Nephron progenitor cell (in vitro differentiated cells): ENCODE results near the gene NR5A1.

Experiments used
- DNase-seq: peaks from one replicate; pipeline ENCODE4 v3.0.0; 2021
- H3K27ac Mint-ChIP-seq: 2 replicates; pipeline ENCODE4 v1.8.0; 2021; ENCODE audit warnings: mild to moderate bottlenecking, moderate library complexity, mixed read lengths
- H3K27me3 Mint-ChIP-seq: 2 replicates; pipeline ENCODE4 v1.8.0; 2021; ENCODE audit warnings: mild to moderate bottlenecking, low read depth, mixed read lengths; ENCODE audit not compliant: poor library complexity
- H3K36me3 Mint-ChIP-seq: 2 replicates; pipeline ENCODE4 v1.8.0; 2021; ENCODE audit warnings: low read depth, mixed read lengths
- H3K4me1 Mint-ChIP-seq: 2 replicates; pipeline ENCODE4 v1.8.0; 2021; ENCODE audit warnings: mixed read lengths
- H3K4me3 Mint-ChIP-seq: 2 replicates; pipeline ENCODE4 v1.8.0; 2021; ENCODE audit warnings: mild to moderate bottlenecking, moderate library complexity, mixed read lengths
- H3K9me3 Mint-ChIP-seq: 2 replicates; pipeline ENCODE4 v1.8.0; 2021; ENCODE audit warnings: mild to moderate bottlenecking, moderate library complexity, mixed read lengths
- TF ChIP-seq, protein P1 (sequence below): fragments of 200-600 bp; sonication (generic); IDR thresholded peaks from 2 replicates; pipeline ENCODE4 v1.5.0; 2021; ENCODE audit warnings: antibody characterized with exemption

Gene NR5A1

DNA sequence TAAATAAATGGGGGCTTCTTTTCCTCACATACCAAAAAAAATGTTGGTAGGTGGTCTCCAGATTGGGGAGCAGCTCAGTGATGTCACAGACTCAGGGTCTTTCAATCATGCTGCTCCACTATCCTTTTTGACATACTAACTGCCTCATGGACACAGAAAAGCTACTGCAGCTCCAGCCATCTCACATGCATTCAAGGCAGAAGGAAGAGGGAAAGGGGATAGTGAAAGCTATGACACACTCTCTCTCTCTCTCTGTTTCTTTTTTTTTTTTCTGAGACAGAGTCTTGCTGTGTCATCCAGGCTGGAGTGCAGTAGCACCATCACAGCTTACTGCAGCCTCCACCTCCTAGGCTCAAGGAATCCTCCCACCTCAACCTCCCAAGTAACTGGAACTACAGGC, 64.8 kb downstream of the NR5A1 start:
- peaks cover 34% of the 10 kb centered on the region for H3K27me3 Mint-ChIP-seq

GRCh38 chr9:124441291-124441690, 65.9 kb downstream of the NR5A1 start:
- peaks cover 32% of the 10 kb centered on the region for H3K27me3 Mint-ChIP-seq
- TF ChIP-seq, protein P1, sequence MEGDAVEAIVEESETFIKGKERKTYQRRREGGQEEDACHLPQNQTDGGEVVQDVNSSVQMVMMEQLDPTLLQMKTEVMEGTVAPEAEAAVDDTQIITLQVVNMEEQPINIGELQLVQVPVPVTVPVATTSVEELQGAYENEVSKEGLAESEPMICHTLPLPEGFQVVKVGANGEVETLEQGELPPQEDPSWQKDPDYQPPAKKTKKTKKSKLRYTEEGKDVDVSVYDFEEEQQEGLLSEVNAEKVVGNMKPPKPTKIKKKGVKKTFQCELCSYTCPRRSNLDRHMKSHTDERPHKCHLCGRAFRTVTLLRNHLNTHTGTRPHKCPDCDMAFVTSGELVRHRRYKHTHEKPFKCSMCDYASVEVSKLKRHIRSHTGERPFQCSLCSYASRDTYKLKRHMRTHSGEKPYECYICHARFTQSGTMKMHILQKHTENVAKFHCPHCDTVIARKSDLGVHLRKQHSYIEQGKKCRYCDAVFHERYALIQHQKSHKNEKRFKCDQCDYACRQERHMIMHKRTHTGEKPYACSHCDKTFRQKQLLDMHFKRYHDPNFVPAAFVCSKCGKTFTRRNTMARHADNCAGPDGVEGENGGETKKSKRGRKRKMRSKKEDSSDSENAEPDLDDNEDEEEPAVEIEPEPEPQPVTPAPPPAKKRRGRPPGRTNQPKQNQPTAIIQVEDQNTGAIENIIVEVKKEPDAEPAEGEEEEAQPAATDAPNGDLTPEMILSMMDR = no peak
- H3K4me1 Mint-ChIP-seq = no peaks in the 10 kb centered on the region
- DNase-seq = no peak
- H3K36me3 Mint-ChIP-seq = no peaks in the 10 kb centered on the region
- H3K9me3 Mint-ChIP-seq = no peaks in the 10 kb centered on the region
- no peak overlapping the region for H3K4me3 Mint-ChIP-seq
- no peak overlapping the region for H3K27ac Mint-ChIP-seq

More for the DNA sequence above, 64.8 kb downstream of the NR5A1 start:
- Mint-ChIP-seq H3K4me3 (no peak overlapping the region), H3K36me3 (no peaks in the 10 kb centered on the region), H3K9me3 (no peaks in the 10 kb centered on the region), H3K27ac (no peak overlapping the region), H3K4me1 (no peaks in the 10 kb centered on the region)
- TF ChIP-seq, protein P1 = no peak
- no peak for DNase-seq

DNA sequence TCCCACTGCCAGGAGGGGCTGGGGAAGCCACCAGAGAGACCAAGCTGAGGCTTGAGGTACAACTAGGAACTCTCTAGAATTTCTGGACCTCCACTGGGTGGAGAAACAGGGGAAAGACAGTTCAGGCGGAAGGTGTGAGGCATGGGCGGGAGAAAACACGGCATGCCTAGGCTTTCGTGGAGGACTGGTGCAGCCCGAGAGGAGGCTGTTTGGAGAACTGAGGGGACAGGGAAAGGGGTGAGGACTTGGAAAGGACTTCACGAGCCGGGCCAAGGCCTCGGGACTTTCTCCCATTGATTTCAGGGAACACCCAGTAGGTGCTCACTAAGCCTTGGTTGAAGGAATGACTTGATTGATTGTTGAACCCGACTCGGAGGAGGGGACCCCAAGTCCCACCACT, 66.4 kb downstream of the NR5A1 start:
- DNase-seq = no peak
- TF ChIP-seq, protein P1 = no peak
- Mint-ChIP-seq H3K27ac (peak overlapping the region; percentile 20), H3K27me3 (peaks cover 31% of the 10 kb centered on the region), H3K4me1 (no peaks in the 10 kb centered on the region), H3K36me3 (no peaks in the 10 kb centered on the region), H3K4me3 (no peak overlapping the region), H3K9me3 (no peaks in the 10 kb centered on the region)

DNA sequence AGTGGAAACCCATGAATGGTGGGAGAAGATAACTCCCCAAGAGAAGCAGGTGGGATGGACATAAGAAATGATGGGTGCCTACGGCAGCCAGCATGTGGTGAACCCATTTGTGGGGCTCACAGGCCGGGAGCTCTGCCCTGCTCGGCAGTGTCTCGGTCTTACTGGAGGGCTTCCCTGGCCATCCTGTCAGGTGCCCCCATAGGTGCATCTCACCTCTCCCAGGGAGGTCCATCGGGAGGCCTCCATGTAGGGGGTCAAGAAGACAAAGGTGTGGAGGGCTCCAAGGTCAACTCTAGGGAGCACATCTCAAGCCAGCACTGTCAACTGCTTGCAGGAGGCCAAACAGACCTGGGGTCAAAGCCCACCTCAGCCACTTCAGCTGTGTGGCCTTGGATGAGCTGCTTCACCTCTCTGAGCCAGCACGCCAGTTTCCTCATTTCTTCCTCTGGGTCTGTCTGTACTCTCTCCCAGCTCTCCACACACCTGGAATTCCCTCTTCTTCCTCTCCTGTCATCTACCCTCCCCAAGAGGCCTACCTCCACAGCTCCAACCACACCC, 67.4 kb downstream of the NR5A1 start:
- DNase-seq = no peak
- no peaks in the 10 kb centered on the region for H3K36me3 Mint-ChIP-seq
- no peak overlapping the region for H3K4me3 Mint-ChIP-seq
- no peak overlapping the region for H3K27ac Mint-ChIP-seq
- H3K27me3 Mint-ChIP-seq = peaks cover 27% of the 10 kb centered on the region
- TF ChIP-seq, protein P1 = no peak
- H3K4me1 Mint-ChIP-seq = no peaks in the 10 kb centered on the region
- no peaks in the 10 kb centered on the region for H3K9me3 Mint-ChIP-seq

DNA sequence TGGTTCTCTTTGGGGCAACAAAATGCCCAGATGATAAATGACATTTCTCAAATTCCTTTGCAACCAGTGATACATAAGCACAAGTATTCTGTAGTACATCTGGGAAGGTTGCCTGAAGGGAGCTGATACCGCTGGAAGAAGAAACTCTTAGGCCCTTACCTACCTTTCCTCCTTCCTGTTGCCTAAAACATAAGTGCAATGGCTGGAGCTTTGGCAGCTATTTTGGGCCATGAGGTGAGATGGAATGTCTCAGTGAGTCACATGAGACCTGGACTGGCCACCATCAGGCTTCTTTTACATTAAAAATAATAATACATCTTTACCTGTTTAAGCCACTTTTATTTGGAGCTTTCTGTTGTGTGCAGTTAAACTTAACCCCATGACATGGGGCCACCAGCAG, 68.1 kb downstream of the NR5A1 start:
- Mint-ChIP-seq H3K9me3 (no peaks in the 10 kb centered on the region), H3K36me3 (no peaks in the 10 kb centered on the region), H3K27me3 (peaks cover 33% of the 10 kb centered on the region), H3K27ac (no peak overlapping the region), H3K4me1 (no peaks in the 10 kb centered on the region), H3K4me3 (no peak overlapping the region)
- DNase-seq = no peak
- TF ChIP-seq, protein P1 = no peak

GRCh38 chr9:124438091-124438490, 69.1 kb downstream of the NR5A1 start:
- peaks cover 36% of the 10 kb centered on the region for H3K27me3 Mint-ChIP-seq
- H3K36me3 Mint-ChIP-seq = no peaks in the 10 kb centered on the region
- H3K4me1 Mint-ChIP-seq = no peaks in the 10 kb centered on the region
- no peak overlapping the region for H3K27ac Mint-ChIP-seq
- DNase-seq = no peak
- no peaks in the 10 kb centered on the region for H3K9me3 Mint-ChIP-seq
- H3K4me3 Mint-ChIP-seq = no peak overlapping the region
- TF ChIP-seq, protein P1 = no peak
